Stimulated activated CD8-positive, alpha-beta memory T cell treated with anti-CD3 and anti-CD28 coated beads, Interleukin-12 subunit alpha, Interleukin-12 subunit beta, amount 100 ng/mL, for 1 hour (primary cell): ENCODE measurements around the gene BTNL8.
A peak's percentile ranks its signal among the peaks of the same experiment; 100 is the strongest.

ENCODE experiments used
- DNase-seq: peaks from one replicate; pipeline ENCODE4 v3.0.0-alpha.2; 2020; ENCODE audit warnings: low read depth

BTNL8 gene

DNA sequence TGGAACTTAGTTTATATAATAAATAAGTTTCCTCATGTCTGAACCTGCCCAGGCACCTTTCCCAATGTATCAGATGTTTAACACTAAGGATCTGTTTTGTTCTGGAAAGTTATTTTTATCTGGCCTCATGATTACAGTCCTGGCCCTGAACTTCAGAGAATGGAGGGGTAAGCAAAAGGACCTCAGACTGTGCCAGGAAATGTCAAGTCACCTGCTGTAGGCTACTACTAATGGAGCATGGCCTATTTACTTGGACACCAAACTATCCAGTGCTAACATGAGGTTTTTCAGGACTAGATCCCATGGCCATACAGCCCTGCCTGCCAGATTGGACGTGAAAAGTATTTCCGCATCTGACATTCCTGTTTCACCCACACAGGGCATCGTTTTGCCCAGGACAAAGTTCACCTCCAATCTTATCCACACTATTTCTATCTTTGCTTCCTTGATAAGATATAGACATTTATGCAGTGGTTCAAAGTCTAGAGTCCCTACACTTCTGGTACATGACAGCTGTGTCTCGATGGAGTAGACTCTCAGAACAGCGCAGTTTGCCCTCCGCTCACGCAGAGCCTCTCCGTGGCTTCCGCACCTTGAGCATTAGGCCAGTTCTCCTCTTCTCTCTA lies at the start of gene BTNL8:
Gene BTNL8 (plus strand): TSS at position 539 of the 626 bp plus-strand sequence. CDS start 152 bp downstream, outside the sequence.
- no peak for DNase-seq

DNA sequence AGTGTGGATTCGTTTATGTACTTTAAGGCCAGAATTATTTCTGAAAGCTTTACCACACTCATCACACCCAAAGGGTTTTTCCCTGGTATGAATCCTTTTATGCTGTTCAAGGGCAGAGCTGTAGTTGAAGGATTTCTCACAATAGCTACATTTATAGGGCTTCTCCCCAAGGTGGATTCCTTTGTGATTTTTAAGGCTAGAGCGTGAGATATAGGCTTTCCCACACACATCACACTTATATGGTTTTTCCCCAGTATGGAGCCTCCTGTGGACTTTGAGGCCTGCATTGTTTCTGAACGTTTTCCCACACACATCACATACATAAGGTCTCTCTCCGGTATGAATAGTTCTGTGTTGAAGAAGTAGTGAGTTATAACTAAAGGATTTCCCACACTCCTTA lies 49.1 kb upstream of the BTNL8 start:
- no peak for DNase-seq

- no peak for DNase-seq
Observed at GRCh38 chr5:180850434-180851078, 48.4 kb upstream of the BTNL8 start.

DNA sequence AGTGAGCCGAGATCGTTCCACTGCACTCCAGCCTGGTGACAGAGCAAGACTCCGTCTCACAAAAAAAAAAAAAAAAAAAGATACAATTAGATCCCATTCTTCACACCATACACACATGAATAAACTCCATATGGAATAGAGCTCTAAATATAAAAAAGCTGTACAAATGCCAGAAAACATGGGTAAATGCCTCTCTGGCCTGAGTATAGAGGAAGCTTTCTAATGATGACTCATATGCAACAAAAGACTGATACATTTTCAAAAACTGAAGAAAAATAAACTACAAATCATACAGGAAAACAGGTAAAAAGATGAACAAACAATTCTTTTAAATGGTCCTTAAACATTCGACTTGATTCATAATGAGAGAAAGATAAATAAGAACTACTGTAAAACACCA lies 46.5 kb upstream of the BTNL8 start:
- DNase-seq, result no peak

DNA sequence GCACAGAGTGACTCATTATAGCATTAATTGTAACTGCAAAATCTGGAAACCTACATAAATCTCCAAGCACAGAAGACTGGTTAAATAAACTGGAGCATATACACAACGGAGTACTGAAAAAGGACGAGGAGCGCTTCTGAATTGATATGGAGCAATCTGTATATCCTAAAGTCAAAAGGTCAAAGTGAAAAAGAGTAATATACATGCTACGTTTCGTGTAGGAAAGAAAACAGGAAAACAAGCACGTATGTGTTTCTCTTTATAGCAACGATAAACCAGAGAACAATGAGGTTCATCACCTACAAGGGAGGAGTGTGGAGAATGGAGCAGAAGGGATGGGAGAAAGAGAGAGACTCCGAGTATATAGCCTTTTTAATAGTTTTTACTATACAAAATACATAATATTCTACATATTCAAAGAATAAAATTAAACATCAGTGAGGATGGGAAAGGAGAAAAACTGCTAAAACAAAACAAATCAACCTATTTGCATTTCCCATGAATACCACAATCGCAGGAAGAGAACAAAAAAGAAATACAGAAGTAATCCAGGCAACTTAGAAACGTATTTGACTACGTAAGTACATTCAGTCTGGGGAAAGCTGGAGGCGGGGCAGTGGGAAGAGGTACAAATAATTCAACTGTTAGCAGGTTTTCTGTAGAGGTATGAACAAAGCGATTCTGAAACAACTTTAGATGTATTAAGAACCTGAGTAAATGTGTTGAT lies 45.7 kb upstream of the BTNL8 start:
- no peak for DNase-seq

GRCh38 chr5:180853848-180854176 lies 45.1 kb upstream of the BTNL8 start:
- no peak for DNase-seq

- DNase-seq, result no peak
Observed at GRCh38 chr5:180858586-180858985, 40.4 kb upstream of the BTNL8 start.

- peak; percentile 25 for DNase-seq
Observed at GRCh38 chr5:180860273-180860886, 38.6 kb upstream of the BTNL8 start.

- peak; percentile 75 for DNase-seq
Observed at GRCh38 chr5:180860887-180861822, 37.8 kb upstream of the BTNL8 start, which contains the start of gene ZFP62. Gene ZFP62 (minus strand): TSS chr5:180861276. CDS start chr5:180861219, 57 bp downstream.

GRCh38 chr5:180862645-180863044 lies 36.3 kb upstream of the BTNL8 start:
- no peak for DNase-seq

GRCh38 chr5:180865981-180866695 lies 32.8 kb upstream of the BTNL8 start:
- DNase-seq, result no peak

GRCh38 chr5:180866985-180867384 lies 32.0 kb upstream of the BTNL8 start:
- no peak for DNase-seq

- peak; percentile 36 for DNase-seq
Observed at GRCh38 chr5:180868960-180869359, 30.0 kb upstream of the BTNL8 start.

DNA sequence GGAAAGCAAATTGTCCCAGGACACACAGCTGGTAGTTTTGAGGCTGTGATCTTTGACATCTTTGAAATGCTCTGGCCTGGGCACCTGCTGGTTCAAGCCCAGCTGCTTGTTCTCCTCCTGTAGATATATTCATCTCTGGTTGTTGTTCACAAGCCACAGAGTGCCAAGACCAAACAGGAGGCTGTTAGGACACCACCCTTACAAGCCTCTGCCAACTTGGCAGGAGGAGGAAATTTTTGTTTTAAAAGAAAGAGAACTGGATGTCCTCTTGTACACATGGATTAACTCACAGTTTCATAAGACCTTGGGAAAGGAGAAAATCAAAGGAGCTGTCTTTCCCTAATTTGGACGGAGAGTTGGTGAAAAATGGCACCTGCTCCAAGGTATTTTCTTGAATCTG lies 29.4 kb upstream of the BTNL8 start:
- DNase-seq, result no peak

- DNase-seq, result no peak
Observed at GRCh38 chr5:180870276-180871068, 28.5 kb upstream of the BTNL8 start.

- DNase-seq, result no peak
Observed at GRCh38 chr5:180872419-180872818, 26.5 kb upstream of the BTNL8 start.

GRCh38 chr5:180873615-180874520 lies 25.1 kb upstream of the BTNL8 start:
- no peak for DNase-seq

- no peak for DNase-seq
Observed at GRCh38 chr5:180874804-180875582, 24.0 kb upstream of the BTNL8 start.
